Measurements from ENCODE around the gene LGMN.
"Not testable (repeated sequence)": the region's sequence is repeated elsewhere in the genome, so short reads cannot be mapped to it uniquely, and the experiment has no call there.

Gene LGMN

DNA sequence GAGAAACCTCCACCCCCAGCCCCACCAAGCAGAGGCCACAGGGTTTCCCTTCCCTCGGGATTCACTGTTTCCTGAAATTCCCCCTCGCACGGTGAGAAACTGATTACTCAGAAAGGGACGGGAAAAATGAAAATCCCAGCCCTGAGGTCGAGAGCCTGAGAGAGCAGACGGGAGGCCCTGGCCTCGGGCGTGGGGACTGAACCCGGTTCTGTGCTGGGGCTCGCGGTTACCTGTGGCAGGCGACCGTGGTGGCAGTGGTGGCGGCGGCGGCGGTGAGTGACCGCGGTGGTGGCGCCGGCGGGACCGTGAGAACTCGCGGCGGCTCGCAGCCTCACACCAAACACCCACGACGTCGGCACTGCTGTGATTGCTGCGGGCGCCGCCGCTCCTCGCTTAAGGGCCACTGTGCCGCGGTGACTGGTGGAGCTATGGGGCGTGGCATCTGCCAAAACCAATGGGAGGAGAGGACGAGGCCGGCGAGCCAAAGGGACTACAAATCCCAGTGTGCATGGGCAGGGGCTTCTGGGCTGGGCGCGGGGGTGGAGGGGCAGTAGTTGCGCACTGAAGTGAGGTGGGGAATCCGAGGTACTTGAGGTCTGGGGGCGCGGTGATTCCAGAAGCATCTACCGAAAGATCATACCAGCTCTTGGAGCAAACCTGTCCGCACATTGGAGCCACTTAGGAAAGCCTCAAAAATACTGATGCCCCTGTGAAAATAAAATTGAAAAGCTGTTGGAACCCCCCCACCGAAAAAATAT is at the start of gene LGMN:
LGMN (minus strand) TSS at position 369 of the 758 bp plus-strand sequence. CDS start 15,841 bp downstream, outside the sequence.
- peak; percentile 94 for DNase-seq

DNA sequence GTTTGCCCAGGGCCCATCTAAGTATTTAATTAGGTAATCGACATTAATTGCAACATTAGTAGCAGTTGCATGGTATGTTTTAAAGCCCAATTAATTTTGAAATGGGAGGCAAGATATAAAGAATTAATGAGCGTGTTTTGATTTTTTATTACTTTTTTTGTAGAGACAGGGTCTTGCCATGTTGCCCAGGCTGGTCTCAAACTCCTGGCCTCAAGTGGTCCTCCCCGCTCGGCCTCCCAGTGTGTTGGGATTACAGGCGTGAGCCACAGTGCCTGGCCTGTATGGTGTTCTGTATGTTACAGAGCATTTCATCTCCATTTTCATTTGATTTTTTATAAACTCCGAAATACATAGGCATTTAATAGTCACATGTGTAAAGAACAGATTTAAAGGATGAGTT is 46.5 kb upstream of the LGMN start:
- DNase-seq = no peak

DNA sequence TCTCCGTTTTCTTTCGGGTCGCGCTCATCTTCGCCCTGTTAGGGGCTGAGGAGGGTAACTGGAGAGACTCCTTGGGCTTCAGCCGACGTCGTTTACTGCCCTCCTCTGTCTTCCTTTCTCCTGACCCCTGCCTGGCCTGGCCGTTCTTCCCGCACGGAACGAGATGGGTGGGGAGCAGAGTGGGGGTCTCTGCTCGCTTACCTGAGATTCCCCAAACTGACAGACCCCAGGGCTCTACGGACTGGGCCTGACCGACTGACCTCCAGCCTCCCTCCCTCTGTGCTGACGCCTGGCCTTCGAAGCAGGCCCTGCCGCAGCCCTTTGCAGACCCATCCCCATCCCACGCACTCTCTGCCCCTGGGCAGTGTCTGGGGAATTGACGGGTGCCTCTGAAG is 46.1 kb upstream of the LGMN start:
- DNase-seq = peak; percentile 11

DNA sequence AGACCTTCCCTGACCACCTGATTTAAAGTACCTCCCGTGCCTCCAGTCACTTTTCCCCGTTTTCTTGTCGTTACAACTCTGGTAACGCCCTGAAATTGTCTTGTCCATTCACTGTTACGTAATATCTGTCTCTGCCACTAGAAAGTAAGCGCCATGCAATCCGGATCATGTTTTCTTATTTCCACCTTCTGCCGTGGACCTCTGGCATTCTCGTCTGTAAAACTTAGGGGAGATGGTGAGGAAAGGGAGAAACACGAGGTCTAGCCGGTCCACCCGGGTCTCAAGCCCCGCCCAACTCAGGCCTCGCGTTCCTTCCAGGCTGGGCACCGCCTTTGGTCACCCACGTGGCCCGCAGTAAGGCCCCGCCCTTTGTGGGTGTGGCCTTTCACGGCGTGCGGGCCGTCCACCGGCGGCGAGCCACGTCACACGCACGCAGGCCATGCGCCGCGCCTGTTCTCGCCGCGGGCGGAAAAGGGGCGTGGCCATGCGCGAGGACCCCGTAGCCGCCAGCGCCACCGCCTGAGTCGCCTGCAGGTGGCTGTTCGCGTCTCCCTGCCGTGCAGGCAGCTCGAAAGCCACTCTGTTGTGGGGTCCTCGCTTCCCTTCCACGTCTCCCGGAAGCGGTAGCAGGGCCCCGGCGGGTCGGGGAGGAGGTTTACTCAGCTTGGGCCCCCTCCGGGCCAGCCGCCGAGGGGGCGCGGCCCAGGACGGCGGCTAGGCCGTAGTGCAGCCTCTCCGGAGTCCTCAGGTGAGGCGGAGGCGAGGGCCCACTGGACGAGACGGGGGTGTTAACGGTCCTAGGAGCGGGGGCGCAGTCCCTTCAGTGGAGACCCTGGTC is 45.5 kb upstream of the LGMN start, which contains the start of gene GOLGA5:
GOLGA5 (plus strand) TSS at position 597 of the 838 bp plus-strand sequence. CDS start 3,133 bp downstream, outside the sequence.
- DNase-seq = peak; percentile 98

DNA sequence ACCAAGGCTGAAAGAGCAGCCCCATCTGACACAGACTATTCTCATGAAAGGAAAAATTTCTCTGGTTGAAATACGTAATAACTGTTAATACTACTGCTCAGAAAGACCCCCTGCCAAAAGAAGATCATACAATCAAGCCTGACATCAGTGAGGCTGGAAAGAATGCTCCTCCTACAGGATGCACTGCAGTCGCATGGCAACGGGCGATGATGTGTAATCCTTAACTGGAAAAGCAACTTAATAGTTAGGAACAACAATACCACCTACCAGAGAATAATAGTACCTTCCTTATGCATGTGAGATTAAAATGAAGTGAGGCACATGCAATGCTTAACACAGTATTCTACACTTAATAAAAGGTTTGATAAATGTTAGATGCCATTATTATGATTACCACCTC is 44.5 kb upstream of the LGMN start:
- peak; percentile 23 for DNase-seq

DNA sequence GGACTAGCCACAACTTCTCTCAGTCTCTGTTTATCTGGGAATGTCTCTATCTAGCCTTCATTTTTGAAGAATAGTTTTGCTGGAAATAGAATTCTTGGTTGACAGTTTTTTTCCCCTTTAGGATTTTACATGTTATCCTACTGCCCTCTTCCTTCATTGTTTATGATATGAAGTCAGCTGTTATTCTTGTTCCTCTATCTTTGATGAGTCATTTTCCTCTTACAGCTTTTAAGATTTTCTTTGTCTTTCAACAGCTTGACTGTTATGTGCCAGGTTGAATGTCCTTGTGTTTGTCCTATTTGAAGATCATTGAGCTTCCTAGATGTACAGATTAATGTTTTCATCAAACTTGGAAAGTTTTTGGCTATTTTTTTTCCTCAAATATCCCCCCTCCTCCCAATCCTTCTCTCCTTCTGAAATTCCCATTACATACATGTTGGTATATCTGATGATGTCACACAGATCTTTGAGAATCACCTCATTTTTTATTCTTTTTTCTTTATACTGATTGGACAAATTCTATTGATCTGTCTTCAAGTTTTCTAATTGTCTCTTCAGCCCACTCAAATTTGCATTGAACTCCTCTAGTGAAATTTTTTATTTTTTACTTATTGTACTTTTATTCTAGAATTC is 41.1 kb upstream of the LGMN start:
- DNase-seq = no peak

DNA sequence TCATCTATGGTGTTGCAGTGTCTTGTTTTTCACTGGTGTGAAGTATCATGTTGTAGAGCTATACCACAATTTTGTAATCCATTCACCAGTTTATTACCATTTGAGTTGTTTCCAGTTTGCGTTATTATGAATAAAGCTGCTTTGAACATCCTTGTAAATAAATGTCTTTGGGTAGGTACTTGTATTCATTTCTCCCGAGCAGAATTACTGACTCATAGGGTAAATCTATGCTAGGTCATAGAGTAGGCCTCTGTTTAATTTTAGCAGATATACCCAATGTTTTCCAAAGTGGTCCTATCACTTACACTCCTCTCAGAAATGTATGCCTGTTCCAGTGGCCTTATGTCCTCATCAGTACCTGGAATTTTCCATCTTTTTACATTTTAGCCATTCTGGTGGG is 39.1 kb upstream of the LGMN start:
- no peak for DNase-seq

DNA sequence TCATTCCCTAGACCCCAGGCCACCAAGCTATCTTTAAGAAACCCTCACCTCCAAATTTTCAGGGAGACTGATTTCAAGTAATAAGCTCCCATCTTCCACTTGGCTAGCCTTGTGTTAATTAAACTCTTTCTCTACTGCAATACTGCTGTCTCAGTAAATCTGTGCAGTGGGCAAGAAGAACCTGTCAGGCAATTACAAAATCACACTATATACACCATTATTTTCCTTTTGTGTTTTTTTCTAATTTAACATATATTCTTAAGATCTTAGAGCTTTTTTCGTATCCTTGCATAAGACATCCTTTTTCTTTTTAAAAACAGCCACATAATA is 38.0 kb upstream of the LGMN start:
- DNase-seq = no peak

DNA sequence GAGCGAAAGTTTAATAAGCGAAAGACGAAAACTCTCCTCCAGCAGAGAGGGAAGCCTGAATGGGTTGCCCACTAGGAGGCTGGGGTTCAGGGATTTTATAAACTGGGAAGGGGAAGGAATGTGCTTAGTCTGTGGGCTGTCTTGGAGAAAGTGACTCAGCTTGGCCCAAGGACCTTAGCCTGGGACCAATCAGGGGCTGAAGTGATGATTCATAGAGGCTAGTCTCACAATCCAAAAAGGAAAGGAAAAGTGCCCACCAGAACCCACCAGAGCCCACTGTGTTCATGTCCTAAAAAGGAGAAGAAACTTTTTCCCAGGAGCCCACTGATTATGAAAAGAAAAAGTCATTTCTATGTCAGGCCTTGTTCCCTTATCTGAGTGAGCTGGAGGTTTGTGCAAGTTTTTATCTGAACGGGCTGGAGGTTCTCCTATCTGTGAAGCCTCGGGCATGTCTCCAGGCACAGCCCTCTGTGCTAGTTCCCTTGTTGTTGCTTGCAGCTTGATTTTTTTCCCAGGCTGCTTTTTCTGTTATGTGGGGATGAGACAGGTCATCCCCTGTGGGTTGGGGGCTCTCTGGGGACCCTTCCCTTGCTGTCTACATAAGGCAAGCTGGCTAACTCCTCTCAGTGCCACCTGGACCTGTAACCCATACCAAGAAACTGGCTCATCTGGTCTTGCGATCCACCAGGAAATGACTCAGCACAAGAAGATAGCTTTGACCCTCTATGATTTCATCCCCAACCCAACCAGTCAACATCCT is 37.4 kb upstream of the LGMN start:
- peak; percentile 87 for DNase-seq

DNA sequence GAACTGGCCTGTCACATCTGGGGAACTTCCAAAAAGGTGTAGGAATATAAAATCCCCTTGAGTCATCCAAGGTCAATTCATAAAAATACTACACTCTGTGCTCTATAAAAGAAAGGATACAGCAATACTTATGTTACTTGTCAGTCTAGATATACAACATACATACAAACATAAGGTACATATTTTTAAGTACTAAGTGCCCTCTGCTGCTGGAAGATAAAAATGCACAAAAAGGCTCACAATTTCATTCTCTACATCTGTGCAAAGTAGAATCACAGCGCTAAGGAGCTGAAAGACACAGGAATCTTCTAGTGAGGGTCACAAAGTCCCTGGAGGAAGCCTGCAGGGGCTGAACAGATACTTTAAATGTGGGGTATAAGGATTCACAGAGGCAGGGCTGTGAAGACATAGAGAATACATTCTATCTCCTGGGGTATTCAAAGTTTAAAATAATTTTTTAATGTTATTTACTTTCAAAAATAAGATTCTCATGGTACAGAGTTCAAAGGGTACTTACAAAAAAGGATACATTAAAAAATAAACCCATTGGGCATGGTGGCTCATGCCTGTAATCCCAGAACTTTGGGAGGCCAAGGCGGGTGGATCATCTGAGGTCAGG is 35.5 kb upstream of the LGMN start:
- peak; percentile 67 for DNase-seq

DNA sequence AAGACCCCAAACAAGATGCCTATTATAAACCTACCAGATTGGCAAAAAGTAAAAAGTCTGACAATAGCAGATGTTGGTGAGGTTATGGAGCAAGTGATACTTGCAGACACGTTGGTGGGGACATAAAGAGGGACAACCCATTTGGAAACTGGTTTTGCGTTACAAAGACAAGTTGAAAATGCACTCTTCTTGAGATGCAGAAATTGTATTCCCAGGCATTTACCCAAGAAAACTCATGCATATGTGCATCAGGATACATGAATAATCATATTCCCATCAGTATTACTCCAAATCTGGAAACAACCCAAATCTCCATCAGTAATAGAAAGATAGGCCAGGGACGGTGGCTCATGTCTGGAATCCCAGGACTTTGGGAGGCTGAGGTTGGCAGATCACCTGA is 32.9 kb upstream of the LGMN start:
- DNase-seq = peak; percentile 22

DNA sequence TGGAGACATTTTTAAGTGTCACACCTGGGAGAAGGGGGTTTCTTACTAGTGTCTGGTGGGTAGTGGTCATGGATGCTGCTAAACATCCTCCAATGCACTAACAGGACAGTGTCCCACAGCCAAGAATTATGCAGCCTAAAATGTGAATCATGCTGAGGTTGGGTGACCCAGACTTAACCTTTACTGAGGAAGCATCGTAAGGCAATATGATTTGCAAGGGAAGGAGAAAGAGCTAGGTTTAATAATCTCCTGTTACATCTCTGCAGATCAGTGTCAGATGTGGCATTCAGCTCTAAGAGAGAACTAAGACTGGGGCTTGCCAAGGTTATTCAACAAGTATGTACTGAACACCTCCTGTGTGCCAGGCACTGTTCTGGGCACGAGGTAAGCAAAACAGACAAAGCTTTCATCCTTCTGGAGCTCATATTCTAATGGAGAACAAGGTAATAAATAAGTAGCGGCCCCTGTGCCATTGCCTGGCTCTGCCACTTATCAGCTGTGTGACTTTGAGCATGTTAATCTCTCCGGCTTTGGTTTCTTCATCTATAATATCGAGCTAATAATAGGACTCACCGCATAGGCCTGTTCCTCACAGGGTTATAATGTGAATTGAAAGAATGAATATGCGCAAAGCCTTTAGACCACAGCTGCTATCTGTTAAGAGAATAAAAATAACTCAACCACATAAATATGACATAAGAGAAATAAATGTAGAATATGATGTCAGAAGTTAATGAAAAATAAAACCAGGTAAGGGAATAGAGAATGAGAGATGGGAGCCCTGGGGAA is 32.2 kb upstream of the LGMN start:
- peak; percentile 84 for DNase-seq

DNA sequence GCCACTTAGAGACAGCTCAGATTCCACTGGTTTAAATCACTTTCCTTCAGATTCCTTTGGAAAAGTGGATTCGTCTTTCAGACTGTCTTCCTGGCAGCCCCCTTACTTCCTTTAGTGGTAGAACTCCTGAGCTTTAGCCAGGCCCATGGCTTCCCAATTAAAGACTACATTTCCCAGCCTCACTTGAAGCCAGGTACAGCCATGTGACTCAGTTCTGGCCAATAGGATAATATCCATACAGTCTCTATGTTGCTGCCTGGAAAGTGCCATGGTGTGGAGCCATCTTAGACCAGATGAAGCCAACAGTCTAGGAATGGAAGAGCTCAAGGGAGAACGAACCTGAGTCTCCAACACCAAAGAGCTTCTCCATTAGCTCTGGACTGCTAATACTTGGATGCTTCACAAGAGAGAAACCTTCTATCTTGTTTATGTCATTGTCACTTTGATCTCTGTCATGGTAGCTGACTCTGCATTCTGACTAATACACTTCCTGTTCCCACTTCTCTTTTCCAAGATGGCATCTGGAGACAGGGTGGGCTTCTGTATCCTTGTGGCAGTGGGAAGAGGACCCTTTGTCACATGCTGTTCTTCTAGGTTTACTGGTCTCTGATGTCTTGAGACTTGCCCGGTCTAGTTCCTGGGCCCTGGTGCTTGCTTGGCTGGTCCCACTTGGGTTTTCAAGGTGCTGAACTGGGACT is 30.6 kb upstream of the LGMN start:
- peak; percentile 21 for DNase-seq

DNA sequence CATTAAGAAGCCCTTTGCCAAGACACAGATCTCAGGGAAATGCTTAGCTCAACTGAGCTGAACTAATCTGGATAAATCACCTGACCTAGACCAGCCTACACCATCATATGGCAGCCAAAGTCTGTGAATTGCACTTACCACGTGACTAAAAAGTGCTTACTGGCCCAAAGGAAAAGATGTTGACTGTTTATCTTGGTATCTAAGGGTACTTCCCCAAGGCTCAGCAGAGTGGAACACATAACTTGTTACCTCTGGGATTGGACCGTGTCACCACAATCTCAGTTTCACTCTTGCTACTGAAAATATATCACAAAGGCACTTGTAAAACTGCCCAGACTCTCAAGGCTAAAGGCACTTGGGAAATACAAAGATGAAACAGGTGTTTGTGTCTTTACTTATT is 26.9 kb upstream of the LGMN start:
- DNase-seq = not testable (repeated sequence)

DNA sequence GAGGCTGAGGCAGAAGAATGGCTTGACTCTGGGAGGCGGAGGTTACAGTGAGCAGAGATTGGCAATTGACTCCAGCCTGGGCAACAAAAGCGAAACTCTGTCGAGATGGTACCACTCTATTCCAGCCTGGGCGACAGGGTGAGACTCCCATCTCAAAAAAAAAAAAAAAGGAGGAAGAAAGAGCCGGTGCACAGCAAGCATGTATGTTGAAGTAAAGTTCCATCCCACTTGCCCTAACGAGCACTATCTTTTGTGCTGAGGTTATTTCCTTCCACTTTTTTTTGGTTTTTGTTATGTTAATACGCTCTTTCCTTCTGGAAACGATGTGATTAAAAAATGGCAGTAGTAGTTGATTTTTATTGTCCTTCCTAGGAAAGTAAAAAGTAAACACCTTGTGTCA is 26.1 kb upstream of the LGMN start:
- no peak for DNase-seq

DNA sequence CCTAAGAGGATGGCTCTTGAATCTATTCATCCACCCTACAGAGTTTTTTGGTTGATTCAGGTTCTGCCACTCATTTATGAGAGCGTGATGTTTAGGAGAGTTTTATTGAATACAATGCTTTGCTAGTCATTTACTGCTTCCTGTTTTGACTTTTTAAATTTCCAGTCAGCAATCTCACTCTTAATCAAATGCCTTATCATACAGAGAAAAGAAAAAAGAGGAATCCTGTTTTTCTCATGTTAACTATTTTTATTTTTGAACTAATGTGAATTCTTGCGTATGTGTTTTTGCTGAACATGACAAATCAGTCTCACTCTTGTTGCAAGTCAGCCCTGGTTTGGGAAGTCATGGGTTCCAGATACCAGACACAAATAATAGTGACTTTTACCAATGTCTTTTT is 22.1 kb upstream of the LGMN start:
- no peak for DNase-seq

DNA sequence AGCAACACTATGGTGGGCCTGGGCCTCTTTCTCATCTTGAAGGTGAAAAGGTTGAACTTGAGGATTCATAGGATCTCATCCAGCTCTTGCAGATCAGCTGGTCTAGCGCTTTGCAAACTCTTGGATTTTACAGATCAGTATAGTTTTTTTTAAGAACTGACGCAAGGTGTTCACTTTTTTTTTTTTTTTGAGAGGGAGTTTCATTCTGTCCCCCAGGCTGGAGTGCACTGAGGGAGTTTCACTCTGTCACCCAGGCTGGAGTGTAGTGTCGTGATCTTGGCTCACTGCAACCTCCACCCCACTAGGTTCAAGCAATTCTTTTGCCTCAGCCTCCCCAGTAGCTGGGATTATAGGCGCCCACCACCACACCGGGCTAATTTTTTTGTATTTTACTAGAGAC is 20.4 kb upstream of the LGMN start:
- no peak for DNase-seq

DNA sequence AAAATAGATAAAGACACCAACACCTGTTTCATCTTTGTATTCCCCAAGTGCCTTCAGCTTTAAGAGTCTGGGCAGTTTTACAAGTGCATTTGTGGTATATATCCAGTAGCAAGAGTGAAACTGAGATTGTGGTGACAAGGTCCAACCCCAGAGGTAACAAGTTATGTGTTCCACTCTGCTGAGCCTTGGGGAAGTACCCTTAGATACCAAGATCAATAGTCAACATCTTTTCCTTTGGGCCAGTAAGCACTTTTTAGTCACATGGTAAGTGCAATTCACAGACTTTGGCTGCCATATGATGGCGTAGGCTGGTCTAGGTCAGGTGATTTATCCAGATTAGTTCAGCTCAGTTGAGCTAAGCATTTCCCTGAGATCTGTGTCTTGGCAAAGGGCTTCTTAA is 19.8 kb upstream of the LGMN start:
- DNase-seq = not testable (repeated sequence)

DNA sequence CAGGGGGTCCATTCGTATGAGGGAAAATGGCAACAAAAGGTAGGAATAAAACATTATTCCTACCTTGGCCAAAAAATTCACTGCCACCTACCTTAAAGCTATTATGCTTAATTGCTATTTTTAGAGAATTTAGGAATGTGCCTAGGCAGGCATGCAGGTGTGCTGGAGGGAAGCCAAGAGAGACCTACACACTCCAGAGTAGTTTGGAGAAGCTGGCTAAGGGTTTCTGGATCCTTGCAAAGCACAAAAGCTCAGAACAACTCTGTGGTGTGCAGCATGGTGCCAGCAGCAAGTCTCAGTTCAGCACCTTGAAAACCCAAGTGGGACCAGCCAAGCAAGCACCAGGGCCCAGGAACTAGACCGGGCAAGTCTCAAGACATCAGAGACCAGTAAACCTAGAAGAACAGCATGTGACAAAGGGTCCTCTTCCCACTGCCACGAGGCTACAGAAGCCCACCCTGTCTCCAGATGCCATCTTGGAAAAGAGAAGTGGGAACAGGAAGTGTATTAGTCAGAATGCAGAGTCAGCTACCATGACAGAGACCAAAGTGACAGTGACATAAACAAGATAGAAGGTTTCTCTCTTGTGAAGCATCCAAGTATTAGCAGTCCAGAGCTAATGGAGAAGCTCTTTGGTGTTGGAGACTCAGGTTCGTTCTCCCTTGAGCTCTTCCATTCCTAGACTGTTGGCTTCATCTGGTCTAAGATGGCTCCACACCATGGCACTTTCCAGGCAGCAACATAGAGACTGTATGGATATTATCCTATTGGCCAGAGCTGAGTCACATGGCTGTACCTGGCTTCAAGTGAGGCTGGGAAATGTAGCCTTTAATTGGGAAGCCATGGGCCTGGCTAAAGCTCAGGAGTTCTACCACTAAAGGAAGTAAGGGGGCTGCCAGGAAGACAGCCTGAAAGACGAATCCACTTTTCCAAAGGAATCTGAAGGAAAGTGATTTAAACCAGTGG is 15.5 kb upstream of the LGMN start:
- DNase-seq = not testable (repeated sequence)

DNA sequence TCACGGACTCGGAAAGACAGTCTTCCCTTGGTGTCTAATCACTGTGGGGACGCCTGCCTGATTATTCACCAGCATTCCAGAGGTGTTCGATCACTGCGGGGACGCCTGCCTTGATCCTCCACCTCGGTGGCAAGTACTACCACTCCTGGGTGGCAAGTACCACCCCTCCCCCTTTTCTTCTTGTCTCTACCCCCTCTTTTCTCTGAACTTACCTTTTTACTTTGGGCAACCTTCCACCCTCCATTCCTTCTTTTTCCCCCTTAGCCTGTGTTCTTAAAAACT is 12.0 kb upstream of the LGMN start:
- no peak for DNase-seq
